ENCODE measurements around the gene SUPT3H. TPM values are rescaled to one million over a fixed set of nuclear protein-coding genes. Genes with fewer than 3 reads are reported as not detected.

Gene SUPT3H
- total RNA-seq, 6 experiments from 2014 or later: 0.95 to 2.8 (median 2.0) TPM

DNA sequence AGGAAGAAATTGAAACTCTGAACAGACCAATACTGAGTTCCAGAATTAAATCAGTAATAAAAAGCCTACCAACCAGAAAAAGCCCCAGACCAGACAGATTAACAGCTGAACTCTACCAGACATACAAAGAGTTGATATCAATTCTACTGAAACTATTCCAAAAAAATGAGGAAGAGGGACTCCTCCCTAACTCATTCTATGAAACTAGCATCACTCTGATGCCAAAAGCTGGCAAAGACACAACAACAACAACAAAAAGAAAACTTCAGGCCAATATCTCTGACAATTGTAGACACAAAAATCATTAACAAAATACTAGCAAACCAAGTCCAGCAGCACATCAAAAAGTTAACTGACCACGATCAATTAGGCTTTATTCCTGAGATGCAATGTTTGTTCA is 295.6 kb downstream of the SUPT3H start:
- TF ChIP-seq, protein P1, sequence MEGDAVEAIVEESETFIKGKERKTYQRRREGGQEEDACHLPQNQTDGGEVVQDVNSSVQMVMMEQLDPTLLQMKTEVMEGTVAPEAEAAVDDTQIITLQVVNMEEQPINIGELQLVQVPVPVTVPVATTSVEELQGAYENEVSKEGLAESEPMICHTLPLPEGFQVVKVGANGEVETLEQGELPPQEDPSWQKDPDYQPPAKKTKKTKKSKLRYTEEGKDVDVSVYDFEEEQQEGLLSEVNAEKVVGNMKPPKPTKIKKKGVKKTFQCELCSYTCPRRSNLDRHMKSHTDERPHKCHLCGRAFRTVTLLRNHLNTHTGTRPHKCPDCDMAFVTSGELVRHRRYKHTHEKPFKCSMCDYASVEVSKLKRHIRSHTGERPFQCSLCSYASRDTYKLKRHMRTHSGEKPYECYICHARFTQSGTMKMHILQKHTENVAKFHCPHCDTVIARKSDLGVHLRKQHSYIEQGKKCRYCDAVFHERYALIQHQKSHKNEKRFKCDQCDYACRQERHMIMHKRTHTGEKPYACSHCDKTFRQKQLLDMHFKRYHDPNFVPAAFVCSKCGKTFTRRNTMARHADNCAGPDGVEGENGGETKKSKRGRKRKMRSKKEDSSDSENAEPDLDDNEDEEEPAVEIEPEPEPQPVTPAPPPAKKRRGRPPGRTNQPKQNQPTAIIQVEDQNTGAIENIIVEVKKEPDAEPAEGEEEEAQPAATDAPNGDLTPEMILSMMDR (IDR thresholded peaks at IDR 0.05): no peak
- TF ChIP-seq POLR2A (IDR thresholded peaks at IDR 0.05): no peak
- H3K27me3 ChIP-seq: no peaks in the 10 kb centered on the region
- 71% methylated on average over 1 of the region's 1 CpG for WGBS (ENCODE audit: insufficient coverage, low coverage, low lambda C conversion rate, missing lambda C conversion rate)
- no peak overlapping the region for H3K4me3 ChIP-seq
- H3K9me3 ChIP-seq: no peaks in the 10 kb centered on the region
- no peak for ATAC-seq
- H3K36me3 ChIP-seq: no peaks in the 10 kb centered on the region
- no peaks in the 10 kb centered on the region for H3K4me1 ChIP-seq
- no peak for DNase-seq
- intact Hi-C loops (cut with DNase I): no loop called here
- no peak overlapping the region for H3K27ac ChIP-seq

DNA sequence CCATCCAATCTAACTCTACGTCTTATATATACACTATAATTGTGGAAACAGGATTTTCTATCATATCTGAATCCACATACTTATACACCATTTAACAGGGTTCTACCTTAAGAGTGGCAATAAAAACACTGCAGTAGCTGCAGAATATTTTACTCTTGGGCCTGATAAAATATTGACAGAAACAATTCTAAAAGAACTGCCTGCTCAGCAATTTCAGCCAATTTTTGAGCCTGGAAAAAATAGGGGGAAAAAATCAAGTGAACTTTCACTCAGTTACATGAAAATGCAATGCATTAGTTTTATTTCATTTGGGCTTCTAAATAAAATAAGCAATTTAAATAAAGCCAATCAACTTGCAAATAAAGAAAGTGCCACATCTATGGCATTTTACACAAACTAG is 296.1 kb downstream of the SUPT3H start:
- intact Hi-C loops (cut with DNase I): no loop called here
- TF ChIP-seq, protein P1 (IDR thresholded peaks at IDR 0.05): no peak
- TF ChIP-seq POLR2A (IDR thresholded peaks at IDR 0.05): no peak
- no peak for ATAC-seq
- Histone ChIP-seq H3K9me3 (no peaks in the 10 kb centered on the region), H3K27me3 (no peaks in the 10 kb centered on the region), H3K4me1 (no peaks in the 10 kb centered on the region), H3K4me3 (no peak overlapping the region), H3K36me3 (no peaks in the 10 kb centered on the region), H3K27ac (no peak overlapping the region)
- no peak for DNase-seq
- 100% methylated on average over 1 of the region's 1 CpG for WGBS (ENCODE audit: insufficient coverage, low coverage, low lambda C conversion rate, missing lambda C conversion rate)

DNA sequence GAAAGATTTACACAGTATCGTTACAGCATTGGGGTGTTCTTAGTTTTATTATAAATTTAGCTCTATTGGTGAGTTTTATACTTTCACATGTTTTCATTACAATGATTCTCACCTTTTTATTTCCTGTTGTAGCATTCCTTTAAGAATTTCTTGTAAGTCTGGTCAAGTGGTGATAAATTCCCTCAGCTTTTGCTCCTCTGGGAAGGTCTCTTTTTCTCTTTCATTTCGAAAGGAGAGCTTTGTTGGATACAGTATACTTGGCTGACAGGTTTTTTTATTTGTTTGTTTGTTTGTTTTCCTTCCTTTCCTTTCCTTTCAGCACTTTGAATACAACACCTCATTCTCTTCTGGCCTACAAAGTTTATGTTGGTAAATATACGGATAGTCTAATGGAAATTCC is 299.3 kb downstream of the SUPT3H start:
- Histone ChIP-seq H3K27me3 (no peaks in the 10 kb centered on the region), H3K4me1 (no peaks in the 10 kb centered on the region), H3K27ac (no peak overlapping the region), H3K4me3 (no peak overlapping the region), H3K9me3 (no peaks in the 10 kb centered on the region), H3K36me3 (no peaks in the 10 kb centered on the region)
- intact Hi-C loops (cut with DNase I): no loop called here
- TF ChIP-seq, protein P1 (IDR thresholded peaks at IDR 0.05): no peak
- no peak for TF ChIP-seq POLR2A (IDR thresholded peaks at IDR 0.05)
- DNase-seq (no peak), ATAC-seq (no peak)
- 79% methylated on average over 3 of the region's 3 CpGs for WGBS (ENCODE audit: insufficient coverage, low coverage, low lambda C conversion rate, missing lambda C conversion rate)

DNA sequence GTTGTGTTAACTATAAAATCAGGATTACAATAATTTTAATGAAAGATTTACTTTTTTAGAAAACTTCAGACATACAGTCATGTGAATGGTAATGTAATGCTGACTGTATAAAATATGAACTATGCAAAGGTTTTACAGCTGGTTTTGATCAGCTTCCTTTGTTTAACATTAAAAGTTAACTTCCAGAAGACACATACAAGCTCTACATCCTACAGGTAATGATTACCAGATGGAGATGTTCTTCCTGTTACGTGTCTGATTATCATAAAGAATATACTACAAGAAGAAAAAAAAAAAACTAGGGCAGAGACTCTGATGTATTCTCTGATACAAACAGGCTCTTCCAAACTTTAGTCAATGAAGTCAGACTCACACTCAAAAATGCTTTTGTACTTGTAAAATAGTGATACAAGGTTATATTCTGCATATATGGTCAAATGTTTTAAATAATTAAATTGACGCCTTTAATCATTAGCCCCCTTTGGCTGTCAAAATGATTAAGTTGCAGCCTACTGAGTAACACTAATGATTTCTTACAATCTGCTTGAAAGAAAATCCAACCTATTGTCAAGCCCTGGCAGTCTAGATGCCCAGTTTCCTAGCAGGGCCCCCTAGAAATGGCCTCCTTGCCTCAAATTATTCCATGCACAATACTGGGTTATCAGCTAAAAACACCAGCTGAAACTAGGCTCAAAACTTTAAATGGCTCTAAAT is 301.4 kb downstream of the SUPT3H start:
- DNase-seq (no peak), ATAC-seq (no peak)
- Histone ChIP-seq H3K4me3 (no peak overlapping the region), H3K4me1 (no peaks in the 10 kb centered on the region), H3K27me3 (no peaks in the 10 kb centered on the region), H3K36me3 (no peaks in the 10 kb centered on the region), H3K27ac (no peak overlapping the region), H3K9me3 (no peaks in the 10 kb centered on the region)
- no peak for TF ChIP-seq POLR2A (IDR thresholded peaks at IDR 0.05)
- TF ChIP-seq, protein P1 (IDR thresholded peaks at IDR 0.05): no peak
- intact Hi-C loops (cut with DNase I): no loop called here
- WGBS (ENCODE audit: insufficient coverage, low coverage, low lambda C conversion rate, missing lambda C conversion rate): 93% methylated on average over 2 of the region's 2 CpGs

Measured in right lobe of liver (tissue), 6 donors.